Stimulated activated CD4-positive, alpha-beta T cell treated with anti-CD3 and anti-CD28 coated beads, TNF-alpha, amount 100 ng/mL, for 48 hours (primary cell): ENCODE measurements around the gene BIN2.
"Not testable (repeated sequence)": the region's sequence is repeated elsewhere in the genome, so short reads cannot be mapped to it uniquely, and the experiment has no call there.

Experiments
- DNase-seq, 3 donors: peaks; one replicate each; pipeline ENCODE4 v3.0.0-alpha.2; 2020; ENCODE audit warnings: low read depth in 3 of 3

Gene BIN2

DNA sequence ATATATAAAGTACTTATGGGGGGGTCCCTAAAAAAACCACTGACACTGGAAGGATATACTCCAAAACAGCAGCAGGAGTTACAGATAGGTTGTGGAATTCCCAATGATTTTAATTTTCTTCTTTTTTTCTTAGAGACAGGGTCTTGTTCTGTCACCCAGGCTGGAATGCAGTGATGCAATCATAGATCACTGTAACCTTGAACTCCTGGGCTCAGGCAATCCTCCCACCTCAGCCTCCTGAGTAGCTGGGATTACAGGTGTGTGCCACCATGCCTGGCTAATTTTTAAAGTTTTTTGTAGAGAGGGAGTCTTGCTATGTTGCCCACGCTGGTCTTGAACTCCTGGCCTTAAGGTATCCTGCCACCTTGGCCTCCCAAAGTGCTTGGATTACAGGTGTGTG, 64.4 kb downstream of the BIN2 start:
- DNase-seq, result not testable (repeated sequence)

DNA sequence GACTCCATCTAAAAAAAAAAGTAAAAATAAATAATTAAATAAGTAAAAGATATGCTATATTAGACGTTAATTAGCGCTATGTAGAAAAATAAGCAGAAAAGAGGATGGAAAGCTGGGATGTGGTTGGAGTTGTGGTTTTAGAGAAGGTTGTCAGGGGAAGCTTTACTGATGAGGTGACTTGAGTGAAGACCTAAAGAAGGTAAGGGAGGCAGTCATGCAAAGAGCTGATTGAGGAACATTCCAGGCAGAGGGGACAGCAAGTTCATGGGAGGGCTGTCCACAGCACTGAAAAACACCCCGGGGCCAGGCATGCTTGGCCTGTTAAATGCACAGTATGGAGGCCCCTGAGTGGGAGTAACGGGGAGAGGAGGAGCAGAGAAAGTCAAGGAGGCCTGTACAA, 69.4 kb downstream of the BIN2 start:
- no peak for DNase-seq

DNA sequence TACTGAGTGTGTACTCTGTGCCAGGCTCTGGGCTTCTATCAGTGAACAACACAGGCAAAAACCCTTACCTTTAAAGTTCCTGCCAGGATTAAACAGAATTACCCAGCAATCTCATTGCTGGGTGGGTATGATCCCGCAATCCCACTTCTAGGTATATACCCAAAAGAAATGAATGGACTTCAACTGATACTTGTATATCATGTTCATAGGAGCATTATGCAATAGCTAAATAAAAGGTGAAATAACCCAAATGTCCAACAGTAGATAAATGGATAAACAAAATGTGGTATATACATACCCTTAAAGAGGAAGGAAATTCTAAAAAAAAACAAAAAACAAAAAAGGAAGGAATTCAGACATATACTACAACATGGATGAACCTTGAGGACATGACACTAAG, 70.7 kb downstream of the BIN2 start:
- DNase-seq, result no peak

GRCh38 chr12:51247523-51248206, 76.3 kb downstream of the BIN2 start:
- no peak for DNase-seq

- no peak for DNase-seq
These were observed 77.6 kb downstream of the BIN2 start for GRCh38 chr12:51246254-51246853.

DNA sequence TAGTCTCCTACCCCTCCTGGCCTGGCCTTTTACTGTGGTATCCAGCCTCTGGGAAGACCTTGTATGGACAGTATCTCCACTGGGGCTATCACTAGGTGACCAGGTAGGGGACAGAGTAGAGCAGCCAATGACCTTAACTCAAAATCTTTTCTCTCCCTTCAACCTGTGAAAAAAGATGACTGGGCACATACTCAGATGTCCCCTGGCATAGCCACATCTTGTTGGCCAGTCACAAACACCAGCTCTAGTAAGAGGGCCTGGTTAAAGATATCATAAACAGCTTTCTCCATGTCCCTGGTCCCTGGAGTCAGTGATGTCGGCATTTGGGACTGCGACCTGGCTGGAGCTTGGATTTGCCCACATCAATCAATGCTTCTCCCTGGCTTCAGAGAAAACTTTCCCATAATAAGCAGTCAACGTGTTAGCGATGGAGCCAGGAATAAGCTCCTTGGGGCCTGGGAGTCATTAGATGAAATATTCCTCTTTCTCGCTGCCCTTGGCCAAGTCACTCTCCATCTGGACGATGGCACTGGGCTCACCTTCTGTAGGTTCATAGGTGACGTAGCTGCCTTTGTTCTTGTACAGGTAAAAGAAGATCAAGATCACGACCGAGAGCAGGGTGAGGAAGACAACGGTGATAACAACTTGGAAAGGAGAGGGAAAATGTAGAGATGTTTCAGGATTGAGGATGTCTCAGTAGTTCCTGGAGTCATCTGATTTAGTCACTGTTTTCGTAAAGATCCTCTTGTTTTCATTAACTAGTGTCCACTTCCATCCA, 78.3 kb downstream of the BIN2 start:
- no peak for DNase-seq

DNA sequence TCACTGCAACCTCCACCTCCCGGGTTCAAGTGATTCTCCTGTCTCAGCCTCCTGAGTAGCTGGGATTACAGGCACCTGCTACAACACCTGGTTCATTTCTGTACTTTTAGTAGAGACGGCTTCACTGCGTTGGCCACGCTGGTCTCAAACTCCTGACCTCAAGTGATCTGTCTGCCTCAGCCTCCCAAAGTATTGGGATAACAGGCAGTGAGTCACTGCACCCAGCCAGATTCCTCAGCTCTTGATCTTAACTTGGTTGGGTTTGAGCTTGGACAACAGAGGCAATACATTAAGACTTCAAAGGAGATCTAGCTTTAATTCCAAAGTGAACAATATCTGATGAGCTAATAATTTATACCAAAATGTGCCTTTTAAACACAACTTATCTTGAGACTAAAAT, 79.7 kb downstream of the BIN2 start:
- no peak for DNase-seq

DNA sequence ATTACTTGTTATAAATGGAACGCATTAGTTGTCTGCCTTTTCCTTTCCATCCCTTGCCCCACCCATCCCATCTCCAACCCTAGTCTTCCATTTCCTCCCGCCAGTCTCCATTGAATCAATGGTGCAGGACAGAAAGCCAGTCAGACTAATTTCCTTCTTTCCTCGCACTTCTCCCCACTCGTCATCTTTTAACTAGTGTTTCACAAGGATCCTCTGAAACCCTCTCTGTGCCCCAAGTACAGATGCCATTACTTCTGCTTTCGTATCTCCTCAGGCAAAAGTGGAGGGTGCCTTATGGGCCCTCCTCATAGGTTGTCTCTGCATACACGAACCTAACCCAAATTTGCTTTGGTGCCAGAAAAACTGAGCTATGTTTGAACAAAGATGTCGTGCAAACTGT, 81.1 kb downstream of the BIN2 start:
- DNase-seq, result no peak

- DNase-seq, result no peak
These were observed 81.9 kb downstream of the BIN2 start for GRCh38 chr12:51242120-51242519.

GRCh38 chr12:51240971-51241370, 83.0 kb downstream of the BIN2 start:
- no peak for DNase-seq

- DNase-seq, result peak; percentile 86 to 96 (median 93)
These were observed 85.3 kb downstream of the BIN2 start, which contains the start of gene DAZAP2 for GRCh38 chr12:51238510-51239334. Gene DAZAP2 (plus strand): TSS chr12:51238826. CDS start chr12:51238908, 82 bp downstream.

GRCh38 chr12:51238037-51238509, 85.9 kb downstream of the BIN2 start:
- DNase-seq, result no peak

- DNase-seq, result no peak
These were observed 89.4 kb downstream of the BIN2 start for GRCh38 chr12:51234530-51234929.

GRCh38 chr12:51232642-51233041, 91.3 kb downstream of the BIN2 start:
- DNase-seq, result no peak
